Measurements from ENCODE around the gene CTR9. TPM values are rescaled to one million over a fixed set of nuclear protein-coding genes. Genes with fewer than 3 reads are reported as not detected.
A peak's percentile ranks its signal among the peaks of the same experiment; 100 is the strongest.

CTR9 gene
- total and polyA plus RNA-seq, 9 of the 15 experiments (the other 6 are each of a cell fraction or from before 2014, with no cell fraction given): 25.4 to 79.3 (median 47.3) TPM

GRCh38 chr11:10749476-10749875 is 1.6 kb upstream of the CTR9 start (continued):
- TF ChIP-seq, protein P1, sequence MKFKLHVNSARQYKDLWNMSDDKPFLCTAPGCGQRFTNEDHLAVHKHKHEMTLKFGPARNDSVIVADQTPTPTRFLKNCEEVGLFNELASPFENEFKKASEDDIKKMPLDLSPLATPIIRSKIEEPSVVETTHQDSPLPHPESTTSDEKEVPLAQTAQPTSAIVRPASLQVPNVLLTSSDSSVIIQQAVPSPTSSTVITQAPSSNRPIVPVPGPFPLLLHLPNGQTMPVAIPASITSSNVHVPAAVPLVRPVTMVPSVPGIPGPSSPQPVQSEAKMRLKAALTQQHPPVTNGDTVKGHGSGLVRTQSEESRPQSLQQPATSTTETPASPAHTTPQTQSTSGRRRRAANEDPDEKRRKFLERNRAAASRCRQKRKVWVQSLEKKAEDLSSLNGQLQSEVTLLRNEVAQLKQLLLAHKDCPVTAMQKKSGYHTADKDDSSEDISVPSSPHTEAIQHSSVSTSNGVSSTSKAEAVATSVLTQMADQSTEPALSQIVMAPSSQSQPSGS (CRISPR knock-in tag; IDR thresholded peaks at IDR 0.05): no peak
- TF ChIP-seq SMARCB1 (IDR thresholded peaks at IDR 0.05; ENCODE audit: insufficient read length, low read depth): no peak
- no peak for TF ChIP-seq PRDM10 (IDR thresholded peaks at IDR 0.05; ENCODE audit: partially characterized antibody)
- TF ChIP-seq MED1 (CRISPR knock-in tag; IDR thresholded peaks at IDR 0.05; ENCODE audit: borderline replicate concordance): no peak
- TF ChIP-seq ELK3 (CRISPR knock-in tag; IDR thresholded peaks at IDR 0.05): no peak
- no peak for TF ChIP-seq CEBPG (CRISPR knock-in tag; IDR thresholded peaks at IDR 0.05)
- TF ChIP-seq CEBPG (tag; conservative IDR thresholded peaks at IDR 0.05 in 1 of 2, IDR thresholded peaks at IDR 0.05 in 1 of 2): no peak
- peak; percentile 45; the same call in 1 of the 2 replicates for TF ChIP-seq CBFA2T2 (conservative IDR thresholded peaks at IDR 0.05)
- no peak for TF ChIP-seq HINFP (tag; conservative IDR thresholded peaks at IDR 0.05; ENCODE audit: low read depth)
- TF ChIP-seq ATF1 (CRISPR knock-in tag; IDR thresholded peaks at IDR 0.05): no peak
- TF ChIP-seq ATF1 (tag; IDR thresholded peaks at IDR 0.05): no peak
- no peak for TF ChIP-seq ZSCAN32 (CRISPR knock-in tag; IDR thresholded peaks at IDR 0.05)
- TF ChIP-seq ZKSCAN1 (IDR thresholded peaks at IDR 0.05; ENCODE audit: low read depth, low read length): no peak
- TF ChIP-seq DDX20 (tag; IDR thresholded peaks at IDR 0.05; ENCODE audit: low read depth): no peak
- no peak for TF ChIP-seq CAMTA2 (CRISPR knock-in tag; conservative IDR thresholded peaks at IDR 0.05)
- no peak for TF ChIP-seq MYBL2 (IDR thresholded peaks at IDR 0.05; ENCODE audit: low read depth)
- TF ChIP-seq MYBL2 (CRISPR knock-in tag; IDR thresholded peaks at IDR 0.05; ENCODE audit: borderline replicate concordance): no peak
- TF ChIP-seq PHF20 (IDR thresholded peaks at IDR 0.05; ENCODE audit: partially characterized antibody): no peak
- no peak for TF ChIP-seq SMAD1 (IDR thresholded peaks at IDR 0.05; ENCODE audit: low read depth, low read length, partially characterized antibody)
- TF ChIP-seq SNIP1 (IDR thresholded peaks at IDR 0.05; ENCODE audit: low read depth): no peak
- TF ChIP-seq SLC30A9 (CRISPR knock-in tag; IDR thresholded peaks at IDR 0.05): no peak
- TF ChIP-seq TOE1 (IDR thresholded peaks at IDR 0.05; ENCODE audit: borderline replicate concordance): peak; percentile 94
- TF ChIP-seq TOE1 (CRISPR knock-in tag; IDR thresholded peaks at IDR 0.05; ENCODE audit: borderline replicate concordance, low read depth): no peak
- TF ChIP-seq HDAC2 (IDR thresholded peaks at IDR 0.05): 0 out of 2 replicates have a peak, but pooled peaks have one; percentile 33
